CD4-positive, alpha-beta memory T cell (primary cell): ENCODE data around the gene ATP5MK. TPM values are rescaled to one million over a fixed set of nuclear protein-coding genes. Genes with fewer than 3 reads are reported as not detected.

Experiments
- CTCF ChIA-PET: fragments of 350-600 bp; sonication (Branson Sonifier 250); formaldehyde crosslinking; loops from one replicate; lab custom pipeline; 2021; ENCODE audit warnings: inconsistent platforms; ENCODE audit not compliant: partially characterized antibody; lab: Charles Lee
- POLR2A ChIA-PET: fragments of 350-600 bp; sonication (Branson Sonifier 250); formaldehyde crosslinking; loops from one replicate; lab custom pipeline; 2021; ENCODE audit not compliant: partially characterized antibody; lab: Charles Lee
- DNase-seq, 5 donors: peaks; one replicate each; pipeline versions ENCODE4 v3.0.0 to v3.0.0-alpha.2; 2020 to 2022; ENCODE audit warnings: mixed read lengths in 1 of 5
- H3K27ac ChIP-seq: one replicate; pipeline ENCODE4 v1.7.0; 2013; ENCODE audit warnings: low read depth, low read length
- H3K27me3 ChIP-seq: 2 replicates; pipeline ENCODE4 v1.7.0; 2013; ENCODE audit warnings: mild to moderate bottlenecking, low read length, moderate library complexity; ENCODE audit not compliant: insufficient read depth
- H3K36me3 ChIP-seq: 2 replicates; pipeline ENCODE4 v1.7.0; 2013; ENCODE audit warnings: mild to moderate bottlenecking, low read length, moderate library complexity; ENCODE audit not compliant: insufficient read depth
- H3K4me1 ChIP-seq: 2 replicates; pipeline ENCODE4 v1.7.0; 2013; ENCODE audit warnings: mild to moderate bottlenecking, low read length, moderate library complexity; ENCODE audit not compliant: insufficient read depth
- H3K4me3 ChIP-seq, 2 donors: one replicate each; pipeline ENCODE4 v1.7.0; 2013; ENCODE audit warnings: low read length in 2 of 2, mild to moderate bottlenecking in 1 of 2
- H3K9me3 ChIP-seq, 2 donors: one replicate each; pipeline ENCODE4 v1.7.0; 2013; ENCODE audit warnings: low read length in 2 of 2, control low read depth in 1 of 2; ENCODE audit not compliant: control insufficient read depth in 1 of 2
- H3K27ac Mint-ChIP-seq, 7 donors: one replicate each; pipeline ENCODE4 v1.8.0; 2020 to 2021; ENCODE audit warnings: mixed read lengths in 7 of 7, mild to moderate bottlenecking in 6 of 7, inconsistent platforms in 3 of 7, moderate library complexity in 3 of 7
- H3K27me3 Mint-ChIP-seq, 2 donors: one replicate each; pipeline ENCODE4 v1.8.0; 2020 to 2021; ENCODE audit warnings: mixed read lengths in 2 of 2
- H3K36me3 Mint-ChIP-seq, 2 donors: one replicate each; pipeline ENCODE4 v1.8.0; 2020 to 2021; ENCODE audit warnings: mixed read lengths in 2 of 2, inconsistent platforms in 1 of 2, mild to moderate bottlenecking in 1 of 2
- H3K4me1 Mint-ChIP-seq, 4 donors: one replicate each; pipeline ENCODE4 v1.8.0; 2020 to 2021; ENCODE audit warnings: mixed read lengths in 4 of 4, mild to moderate bottlenecking in 1 of 4
- H3K4me3 Mint-ChIP-seq, 8 donors: one replicate each; pipeline ENCODE4 v1.8.0; 2020 to 2021; ENCODE audit warnings: mixed read lengths in 8 of 8, mild to moderate bottlenecking in 7 of 8, moderate library complexity in 6 of 8, inconsistent platforms in 3 of 8
- H3K9me3 Mint-ChIP-seq, 8 donors: one replicate each; pipeline ENCODE4 v1.8.0; 2020 to 2021; ENCODE audit warnings: mixed read lengths in 8 of 8, mild to moderate bottlenecking in 5 of 8, inconsistent platforms in 3 of 8, moderate library complexity in 1 of 8
- intact Hi-C: fragments of 100-400 bp; cut with micrococcal nuclease; formaldehyde crosslinking; loops from one replicate; pipeline ENCODE4 v1.15.1; 2023
- polyA plus RNA-seq, 2 donors: library from polyadenylated mRNA; unstranded; fragments of 300-500 nt; fragmentation: Illumina TruSeq; gene quantifications; one replicate each; pipeline ENCODE4 v1.2.3, GENCODE V29; 2021
- total RNA-seq, 2 experiments: library from RNA; stranded (reverse); gene quantifications; one replicate each; pipeline ENCODE4 v1.2.3, GENCODE V29; 2021

ATP5MK gene
- total and polyA plus RNA-seq, 4 experiments from 2014 or later = 148 to 548 (median 317) TPM

DNA sequence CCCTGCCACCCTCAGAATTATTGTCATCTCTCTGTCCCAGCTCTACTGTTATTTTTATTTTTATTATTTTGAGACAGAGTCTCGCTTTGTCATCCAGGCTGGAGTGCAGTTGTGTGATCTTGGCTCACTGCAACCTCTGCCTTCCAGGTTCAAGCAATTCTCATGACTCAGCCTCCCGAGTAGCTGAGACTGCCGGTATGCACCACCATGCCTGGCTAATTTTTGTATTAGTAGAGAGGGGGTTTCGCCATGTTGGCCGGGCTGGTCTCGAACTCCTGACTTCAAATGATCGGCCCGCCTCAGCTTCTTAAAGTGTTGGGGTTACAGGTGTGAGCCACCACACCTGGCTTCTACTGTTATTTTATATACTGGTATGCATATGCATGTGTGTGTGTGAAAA is 44.9 kb upstream of the ATP5MK start:
- Mint-ChIP-seq H3K27me3 (no peaks in the 10 kb centered on the region), H3K4me3 (no peak overlapping the region), H3K4me1 (peaks cover 0 to 18% (median 9%) of the 10 kb centered on the region in 4 donors), H3K9me3 (no peaks in the 10 kb centered on the region), H3K27ac (no peak overlapping the region), H3K36me3 (peaks cover 39 to 87% of the 10 kb centered on the region in 2 donors)
- no peaks in the 10 kb centered on the region for H3K9me3 ChIP-seq
- DNase-seq = no peak
- no peaks in the 10 kb centered on the region for H3K27me3 ChIP-seq
- ChIA-PET POLR2A (interaction anchor here (1.0 to 4.0 kb wide), 2 partner anchors 11 to 30 kb away, joined by 3 to 23 read pairs; partner anchors contain the start of gene CALHM2), CTCF (interaction anchor here (0.9 to 1.6 kb wide), 3 partner anchors 25 to 47 kb away, joined by 3 read pairs; no protein-coding TSS in a partner anchor)
- peaks cover 78% of the 10 kb centered on the region for H3K36me3 ChIP-seq
- intact Hi-C loops = no loop called here
- no peak overlapping the region for H3K4me3 ChIP-seq
- no peaks in the 10 kb centered on the region for H3K4me1 ChIP-seq
- no peak overlapping the region for H3K27ac ChIP-seq

DNA sequence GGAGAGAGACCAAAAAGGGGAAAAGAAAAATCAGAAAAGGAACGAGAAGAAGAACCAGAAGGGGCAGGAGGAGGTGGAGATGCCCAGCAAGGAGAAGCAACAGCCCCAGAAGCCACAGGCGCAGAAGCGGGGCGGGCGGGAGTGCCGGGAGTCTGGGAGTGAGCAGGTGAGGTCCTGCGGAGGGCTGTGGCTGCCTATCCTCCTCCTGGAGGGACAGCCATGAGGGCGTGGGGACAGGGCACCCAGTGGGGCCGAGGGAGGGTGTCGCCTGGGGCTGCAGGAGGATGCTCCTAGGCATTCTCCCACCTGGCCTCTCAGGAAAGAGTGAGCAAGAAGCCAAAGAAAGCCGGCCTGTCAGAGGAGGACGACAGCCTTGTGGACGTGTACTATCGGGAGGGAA is 44.1 kb upstream of the ATP5MK start:
- Histone ChIP-seq H3K9me3 (no peaks in the 10 kb centered on the region), H3K27ac (no peak overlapping the region), H3K4me3 (no peak overlapping the region), H3K4me1 (no peaks in the 10 kb centered on the region), H3K36me3 (peaks cover 74% of the 10 kb centered on the region), H3K27me3 (no peaks in the 10 kb centered on the region)
- CTCF ChIA-PET = no interaction called here
- POLR2A ChIA-PET = interaction anchor here (1.0 to 4.0 kb wide), 2 partner anchors 12 to 31 kb away, joined by 3 to 23 read pairs; partner anchors contain the start of gene CALHM2
- Mint-ChIP-seq H3K36me3 (peaks cover 35 to 82% of the 10 kb centered on the region in 2 donors), H3K27ac (peak overlapping the region in 3 of 7 donors; percentile 40 to 84 (median 51)), H3K4me3 (no peak overlapping the region), H3K4me1 (peaks cover 0 to 14% (median 6%) of the 10 kb centered on the region in 4 donors), H3K27me3 (no peaks in the 10 kb centered on the region), H3K9me3 (no peaks in the 10 kb centered on the region)
- DNase-seq = no peak
- intact Hi-C loops = no loop called here

- intact Hi-C loops = no loop called here
- Mint-ChIP-seq H3K27ac (peak overlapping the region in 2 of 7 donors; percentile 37 to 40), H3K4me1 (peaks cover 0 to 8% (median 3%) of the 10 kb centered on the region in 4 donors), H3K36me3 (peaks cover 28 to 80% of the 10 kb centered on the region in 2 donors), H3K27me3 (no peaks in the 10 kb centered on the region), H3K4me3 (no peak overlapping the region), H3K9me3 (no peaks in the 10 kb centered on the region)
- DNase-seq = no peak
- Histone ChIP-seq H3K4me3 (no peak overlapping the region), H3K36me3 (peaks cover 67% of the 10 kb centered on the region), H3K4me1 (no peaks in the 10 kb centered on the region), H3K9me3 (no peaks in the 10 kb centered on the region), H3K27ac (no peak overlapping the region), H3K27me3 (no peaks in the 10 kb centered on the region)
- ChIA-PET POLR2A (no interaction called here), CTCF (no interaction called here)
These were observed 43.5 kb upstream of the ATP5MK start for GRCh38 chr10:103439776-103440175.

DNA sequence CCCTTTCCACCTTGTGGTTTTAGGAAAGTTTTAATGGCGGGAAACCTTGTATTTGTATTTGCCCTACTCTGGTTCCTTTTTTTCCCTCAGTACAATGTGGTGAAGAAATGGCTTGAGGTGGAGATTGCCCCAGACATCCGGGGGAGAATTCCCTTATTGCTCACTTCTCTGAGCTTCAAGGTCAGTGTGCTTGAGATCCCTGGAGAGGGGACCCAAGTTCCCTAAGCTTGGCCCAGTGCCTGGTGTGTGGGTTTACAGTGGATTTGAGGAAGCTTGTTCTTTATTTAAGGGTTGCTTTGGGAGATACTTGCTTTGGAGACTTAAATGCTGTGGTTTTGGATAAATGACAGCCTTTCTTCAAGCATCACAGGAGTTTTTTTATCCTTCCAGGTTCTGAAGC is 37.6 kb upstream of the ATP5MK start:
- Mint-ChIP-seq H3K36me3 (peaks cover 29 to 65% of the 10 kb centered on the region in 2 donors), H3K27ac (peak overlapping the region in 2 of 7 donors; percentile 27 to 72), H3K4me1 (peaks cover 14 to 41% (median 24%) of the 10 kb centered on the region in 4 donors), H3K4me3 (no peak overlapping the region), H3K9me3 (peaks cover 0 to 2% (median 0%) of the 10 kb centered on the region in 8 donors), H3K27me3 (no peaks in the 10 kb centered on the region)
- H3K4me3 ChIP-seq = no peak overlapping the region
- peaks cover 47% of the 10 kb centered on the region for H3K36me3 ChIP-seq
- H3K4me1 ChIP-seq = peaks cover 25% of the 10 kb centered on the region
- H3K27ac ChIP-seq = no peak overlapping the region
- ChIA-PET CTCF (interaction anchor here (1.2 to 2.1 kb wide), 3 partner anchors 10 to 28 kb away, joined by 3 to 6 read pairs (median 4); no protein-coding TSS in a partner anchor), POLR2A (interaction anchor here (1.6 kb wide), 1 partner anchor 19 kb away, joined by 3 read pairs; the partner anchor contains the start of gene CALHM2)
- H3K27me3 ChIP-seq = no peaks in the 10 kb centered on the region
- intact Hi-C loops = no loop called here
- no peak for DNase-seq
- no peaks in the 10 kb centered on the region for H3K9me3 ChIP-seq

DNA sequence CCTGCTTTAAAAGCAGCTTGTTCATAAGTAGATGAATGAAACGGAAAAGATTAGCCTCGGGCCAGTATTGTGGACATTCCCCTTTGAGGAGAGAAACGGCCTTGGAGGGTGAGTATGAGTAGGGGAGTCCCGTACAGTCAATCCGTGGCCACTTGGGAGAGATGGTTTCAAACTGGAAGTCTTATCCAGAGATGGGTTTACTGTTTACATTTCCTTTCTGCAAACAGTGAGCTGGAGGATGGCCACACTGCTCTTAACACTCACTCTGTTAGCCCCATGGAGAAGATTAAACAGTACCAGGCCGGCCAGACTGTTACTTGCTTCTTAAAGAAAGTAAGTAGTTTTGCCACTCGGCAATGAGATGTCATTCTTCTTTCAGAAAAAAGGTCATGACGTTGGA is 35.6 kb upstream of the ATP5MK start:
- no peaks in the 10 kb centered on the region for H3K27me3 ChIP-seq
- DNase-seq = no peak
- H3K9me3 ChIP-seq = no peaks in the 10 kb centered on the region
- Mint-ChIP-seq H3K27ac (peak overlapping the region in 2 of 7 donors; percentile 47 to 82), H3K27me3 (no peaks in the 10 kb centered on the region), H3K4me1 (peaks cover 21 to 60% (median 36%) of the 10 kb centered on the region in 4 donors), H3K36me3 (peaks cover 27 to 67% of the 10 kb centered on the region in 2 donors), H3K4me3 (no peak overlapping the region), H3K9me3 (peaks cover 0 to 2% (median 0%) of the 10 kb centered on the region in 8 donors)
- peaks cover 40% of the 10 kb centered on the region for H3K36me3 ChIP-seq
- no peak overlapping the region for H3K4me3 ChIP-seq
- H3K4me1 ChIP-seq = peaks cover 32% of the 10 kb centered on the region
- intact Hi-C loops = no loop called here
- ChIA-PET POLR2A (interaction anchor here (1.1 kb wide), 1 partner anchor 19 kb away, joined by 3 read pairs; no protein-coding TSS in a partner anchor), CTCF (interaction anchor here (1.6 kb wide), 1 partner anchor 19 kb away, joined by 4 read pairs; no protein-coding TSS in a partner anchor)
- no peak overlapping the region for H3K27ac ChIP-seq

DNA sequence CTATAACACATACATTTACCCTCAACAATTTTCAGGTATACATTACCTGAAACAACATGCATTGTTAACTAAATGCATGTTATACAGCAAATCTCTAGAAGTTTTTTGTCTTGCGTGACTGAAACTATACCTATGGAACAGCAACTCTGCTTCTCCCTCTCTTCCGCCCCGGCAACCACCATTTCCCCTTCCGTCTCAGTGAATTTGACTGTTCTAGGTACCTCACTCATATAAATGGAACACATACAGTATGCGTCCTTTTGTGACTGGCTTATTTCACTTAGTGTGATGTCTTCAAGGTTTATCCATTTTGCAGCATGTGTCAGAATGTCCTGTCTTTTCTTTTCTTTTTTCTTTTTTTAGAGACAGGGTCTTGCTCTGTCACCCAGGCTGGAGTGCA is 33.4 kb upstream of the ATP5MK start:
- Mint-ChIP-seq H3K27ac (peak overlapping the region in 5 of 7 donors; percentile 1 to 25 (median 20)), H3K4me3 (peak overlapping the region; percentile 13 to 77 (median 60)), H3K27me3 (no peaks in the 10 kb centered on the region), H3K9me3 (peaks cover 0 to 2% (median 0%) of the 10 kb centered on the region in 8 donors), H3K36me3 (peaks cover 34 to 58% of the 10 kb centered on the region in 2 donors), H3K4me1 (peaks cover 21 to 53% (median 36%) of the 10 kb centered on the region in 4 donors)
- peaks cover 39% of the 10 kb centered on the region for H3K36me3 ChIP-seq
- H3K27ac ChIP-seq = no peak overlapping the region
- peaks cover 32% of the 10 kb centered on the region for H3K4me1 ChIP-seq
- H3K9me3 ChIP-seq = no peaks in the 10 kb centered on the region
- CTCF ChIA-PET = interaction anchor here (0.9 kb wide), 1 partner anchor 13 kb away, joined by 4 read pairs; no protein-coding TSS in a partner anchor
- peak in 3 of 5 donors; percentile 9 to 24 (median 19) for DNase-seq
- no peaks in the 10 kb centered on the region for H3K27me3 ChIP-seq
- POLR2A ChIA-PET = no interaction called here
- no peak overlapping the region for H3K4me3 ChIP-seq
- intact Hi-C loops = no loop called here

- Histone ChIP-seq H3K9me3 (no peaks in the 10 kb centered on the region), H3K4me3 (no peak overlapping the region), H3K36me3 (peaks cover 38% of the 10 kb centered on the region), H3K27me3 (no peaks in the 10 kb centered on the region), H3K4me1 (peaks cover 32% of the 10 kb centered on the region), H3K27ac (no peak overlapping the region)
- peak in 2 of 5 donors; percentile 11 to 12 for DNase-seq
- peak overlapping the region; percentile 18 to 74 (median 60) for H3K27ac Mint-ChIP-seq
- CTCF ChIA-PET = interaction anchor here (1.1 kb wide), 1 partner anchor 57 kb away, joined by 3 read pairs; no protein-coding TSS in a partner anchor
- intact Hi-C loops = no loop called here
- peaks cover 0 to 2% (median 0%) of the 10 kb centered on the region in 8 donors for H3K9me3 Mint-ChIP-seq
- POLR2A ChIA-PET = no interaction called here
- H3K4me3 Mint-ChIP-seq = peak overlapping the region in 7 of 8 donors; percentile 13 to 77 (median 60)
- H3K36me3 Mint-ChIP-seq = peaks cover 39 to 61% of the 10 kb centered on the region in 2 donors
- no peaks in the 10 kb centered on the region for H3K27me3 Mint-ChIP-seq
- peaks cover 21 to 53% (median 36%) of the 10 kb centered on the region in 4 donors for H3K4me1 Mint-ChIP-seq
These were observed 32.8 kb upstream of the ATP5MK start for GRCh38 chr10:103428989-103429643.
